Inflammatory macrophage treated with lipopolysaccharide for 1 hour (primary cell): ENCODE results near the gene ARHGAP36.

Source experiments
- DNase-seq, 2 donors: peaks; one replicate each; pipeline ENCODE4 v3.0.0-alpha.2; 2020 to 2022

ARHGAP36 gene

DNA sequence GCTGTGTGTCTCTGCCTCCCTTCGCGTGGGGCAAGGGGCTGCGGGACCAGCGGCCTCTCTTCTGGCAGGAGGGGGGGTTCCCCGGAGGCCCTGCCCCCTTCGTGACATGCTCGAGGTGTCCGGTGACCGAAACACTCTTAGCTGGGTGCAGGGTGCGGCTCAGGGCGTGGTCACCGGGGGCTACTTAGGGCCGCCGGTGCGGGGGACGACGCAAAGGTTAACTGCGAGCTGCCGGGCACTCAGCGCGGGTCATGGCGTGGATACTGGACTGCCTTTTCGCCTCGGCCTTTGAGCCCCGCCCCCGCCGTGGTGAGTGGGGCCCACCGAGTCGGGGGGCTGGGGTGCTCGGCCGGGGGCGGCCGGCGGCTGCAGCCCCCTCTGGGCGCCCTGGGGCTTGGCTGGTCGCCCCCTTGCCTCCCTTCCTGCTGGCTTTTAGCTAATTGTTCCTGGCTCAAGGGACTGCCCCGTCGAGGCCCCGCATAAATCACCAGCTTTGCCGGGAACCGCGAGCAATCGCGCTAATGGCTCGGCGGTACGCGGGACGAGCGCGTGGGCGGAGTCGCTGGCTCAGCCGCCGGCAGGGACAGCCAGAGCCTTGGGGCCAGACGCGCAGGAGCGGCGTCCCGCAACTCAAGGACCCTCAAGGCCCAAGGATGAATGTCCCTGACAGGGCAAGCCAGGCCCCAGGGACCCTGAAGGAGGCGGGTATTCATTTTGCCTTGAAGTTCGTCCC is at the start of gene ARHGAP36:
Gene ARHGAP36, plus strand, starts transcription at position 211 of the 733 bp plus-strand sequence. CDS start 23,320 bp downstream, outside the sequence.
- DNase-seq, result no peak

- no peak for DNase-seq
These were observed 48.0 kb upstream of the ARHGAP36 start for GRCh38 chrX:131010186-131010585.

DNA sequence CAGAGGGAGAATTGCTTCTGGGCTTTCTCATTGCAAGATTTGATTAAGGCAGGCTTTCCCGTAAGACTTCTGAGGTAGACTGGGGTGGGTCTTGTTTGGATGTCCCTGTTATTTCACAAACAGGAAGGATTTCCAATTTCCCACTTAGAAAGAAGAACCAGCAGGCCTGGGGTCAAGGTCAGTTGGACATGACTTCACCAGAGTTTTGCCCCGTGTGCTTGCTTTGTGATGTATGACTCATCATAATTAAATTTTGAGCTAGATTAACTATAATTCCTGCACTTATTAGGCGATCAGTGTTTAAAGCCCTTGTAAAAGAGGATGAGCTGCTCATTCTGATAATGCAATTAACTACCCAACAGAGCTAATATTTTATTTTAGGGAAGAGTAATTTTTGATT is 32.8 kb upstream of the ARHGAP36 start:
- no peak for DNase-seq

DNA sequence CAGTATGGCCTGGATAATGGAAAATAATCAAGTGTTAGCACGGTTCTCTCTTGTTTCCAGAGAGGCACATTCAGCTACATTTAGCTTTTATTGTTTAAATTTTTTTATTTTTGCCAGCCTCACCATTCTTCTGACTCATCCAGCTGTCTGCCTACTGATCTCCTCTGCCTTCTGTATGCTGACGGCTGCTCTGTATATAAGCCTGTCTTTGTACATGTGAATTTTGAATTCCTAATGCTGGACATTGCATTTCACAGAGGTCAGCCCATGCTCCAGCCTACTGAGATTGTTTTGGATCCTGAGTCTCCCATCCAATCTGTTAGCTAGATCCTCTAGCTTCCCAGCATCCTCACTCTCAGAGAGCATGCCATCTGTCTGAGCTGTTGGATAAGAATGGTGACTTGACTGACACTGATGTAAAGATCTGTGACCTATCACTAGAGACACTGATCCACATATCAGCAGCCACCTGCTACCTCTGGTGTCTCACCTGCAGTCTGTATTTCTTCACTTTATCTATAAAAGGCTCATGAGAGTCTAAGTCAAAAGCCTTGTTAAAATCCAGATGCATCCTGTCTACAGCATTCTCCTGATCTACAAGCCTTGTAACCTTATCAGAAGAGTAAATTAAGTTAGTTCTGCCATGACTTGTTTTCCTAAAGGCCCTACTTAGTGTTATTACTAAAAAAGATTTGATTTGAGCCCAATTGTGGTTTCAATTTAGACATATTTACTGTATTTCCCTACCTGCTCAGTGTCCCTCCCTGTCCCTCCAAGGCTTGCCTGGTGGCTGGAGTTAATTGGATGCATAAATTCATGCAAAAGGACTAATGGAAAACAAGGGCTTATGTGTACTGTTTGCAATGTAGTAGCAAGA is 25.6 kb upstream of the ARHGAP36 start:
- DNase-seq, result no peak

DNA sequence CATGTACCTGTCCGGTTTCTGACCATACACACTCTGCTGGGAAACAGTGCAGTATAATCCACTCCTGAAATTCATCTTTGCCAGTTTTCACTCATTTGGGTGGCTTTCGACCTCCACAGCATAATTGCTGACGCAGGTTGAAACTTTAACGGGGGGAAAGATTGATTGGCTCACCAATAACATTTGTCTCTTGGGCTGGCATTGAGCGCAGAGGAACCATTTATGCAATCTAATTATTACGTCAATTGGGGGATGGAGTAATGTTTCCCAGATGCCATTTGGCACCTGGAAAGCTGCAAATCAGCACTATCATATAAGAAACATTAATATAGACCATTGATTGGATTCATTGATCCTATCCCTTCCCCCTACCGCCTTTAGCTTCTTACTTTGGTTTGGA is 24.1 kb upstream of the ARHGAP36 start:
- no peak for DNase-seq

GRCh38 chrX:131040781-131041180 is 17.4 kb upstream of the ARHGAP36 start:
- no peak for DNase-seq

DNA sequence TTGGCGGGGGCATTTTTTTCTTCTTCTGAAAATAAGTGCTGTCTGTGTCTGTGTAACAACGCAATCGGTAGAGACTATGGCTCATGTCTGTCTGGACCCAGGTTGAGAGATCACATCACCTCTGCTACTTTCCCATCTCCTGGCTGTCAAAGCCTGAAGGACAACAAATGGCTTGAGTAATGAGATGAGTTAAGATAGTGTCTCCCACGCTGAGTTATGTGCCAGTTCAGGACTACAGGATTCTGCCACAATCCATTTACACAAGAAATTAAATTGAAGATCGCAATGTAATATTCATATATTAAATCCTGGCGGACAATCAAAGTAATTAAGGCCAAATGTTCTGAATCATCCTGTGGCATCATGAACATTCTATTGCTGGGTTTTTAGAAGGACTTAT is 16.5 kb upstream of the ARHGAP36 start:
- DNase-seq, result no peak

- no peak for DNase-seq
These were observed 12.4 kb upstream of the ARHGAP36 start for GRCh38 chrX:131045726-131046125.

DNA sequence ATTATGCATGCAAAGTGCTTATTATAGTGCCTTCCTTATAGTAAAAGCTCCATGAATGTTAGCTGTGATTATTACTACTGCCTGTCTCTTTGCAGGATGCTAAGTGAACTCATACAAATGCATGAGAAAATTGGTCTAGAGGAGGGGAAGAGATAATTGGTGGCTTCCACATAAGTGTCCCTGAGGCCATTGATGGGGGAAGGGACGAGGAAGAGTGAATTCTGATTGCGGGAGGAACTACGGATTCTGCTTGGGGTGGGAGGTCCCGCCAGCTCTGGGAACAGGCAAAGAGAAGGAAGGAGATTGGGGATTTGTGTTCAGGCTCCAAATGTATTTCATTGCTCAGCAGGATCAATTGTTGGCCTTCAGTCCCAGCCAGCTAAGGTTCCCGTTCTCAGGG is 11.6 kb upstream of the ARHGAP36 start:
- DNase-seq, result no peak

DNA sequence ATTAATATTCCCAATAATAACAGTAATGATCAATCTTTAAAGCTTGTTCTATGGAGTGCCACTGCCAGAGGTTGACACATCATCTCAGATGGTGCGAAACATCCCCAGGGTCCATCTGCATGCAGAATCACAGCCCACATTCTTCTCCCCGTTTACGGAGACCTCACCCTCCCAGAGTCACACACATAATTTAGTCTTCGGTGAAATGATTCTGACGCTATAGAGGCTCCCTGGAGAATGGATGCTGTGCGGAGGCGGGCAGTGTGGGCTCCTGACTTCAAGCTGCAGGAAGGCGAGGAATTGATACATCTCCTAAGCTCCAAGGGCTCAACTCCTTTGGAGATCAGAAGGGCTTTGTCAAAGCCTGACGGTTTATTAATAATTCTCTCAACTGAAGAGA is 11.0 kb upstream of the ARHGAP36 start:
- no peak for DNase-seq

DNA sequence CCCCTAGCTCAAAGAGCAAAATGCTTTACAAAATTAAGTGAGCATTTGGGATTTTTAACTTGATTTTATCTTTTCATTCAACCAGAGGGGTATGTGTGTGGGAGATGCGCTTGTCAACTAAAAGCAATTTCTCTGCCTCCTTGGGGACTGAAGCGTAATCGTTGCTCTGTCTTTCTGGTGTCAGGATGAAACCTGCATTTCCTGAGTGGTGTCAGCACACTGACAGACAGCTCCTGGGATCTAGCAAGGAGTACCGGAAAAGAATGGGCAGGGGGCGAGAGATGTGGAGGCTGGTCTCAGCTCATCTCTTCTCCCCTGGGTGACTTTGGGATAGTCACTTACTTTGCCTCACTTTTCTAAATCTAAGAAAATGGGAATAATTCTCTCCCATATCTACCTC is 5.1 kb upstream of the ARHGAP36 start:
- no peak for DNase-seq

- no peak for DNase-seq
These were observed 3.2 kb upstream of the ARHGAP36 start for GRCh38 chrX:131054906-131055305.

DNA sequence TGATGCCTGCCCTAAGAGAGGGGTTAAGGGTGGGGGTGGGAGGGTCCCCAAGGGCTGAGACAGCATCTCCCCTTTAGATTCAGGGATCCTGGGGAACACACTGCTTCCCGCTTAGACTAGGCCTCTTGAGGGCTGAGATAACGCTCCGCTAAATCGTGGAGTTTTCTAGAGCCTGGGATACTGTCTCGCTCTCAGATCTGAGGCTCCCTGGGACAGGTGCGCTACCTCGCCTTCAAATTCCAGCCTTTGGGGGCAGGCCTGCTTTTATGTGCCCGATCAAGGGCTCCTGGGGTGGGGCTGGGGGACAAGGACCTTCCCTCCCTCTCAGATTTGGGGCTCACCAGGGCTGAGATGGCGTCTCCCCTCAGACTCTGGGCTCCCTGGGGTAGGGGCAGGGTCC is 440 bp upstream of the ARHGAP36 start:
- DNase-seq, result no peak

DNA sequence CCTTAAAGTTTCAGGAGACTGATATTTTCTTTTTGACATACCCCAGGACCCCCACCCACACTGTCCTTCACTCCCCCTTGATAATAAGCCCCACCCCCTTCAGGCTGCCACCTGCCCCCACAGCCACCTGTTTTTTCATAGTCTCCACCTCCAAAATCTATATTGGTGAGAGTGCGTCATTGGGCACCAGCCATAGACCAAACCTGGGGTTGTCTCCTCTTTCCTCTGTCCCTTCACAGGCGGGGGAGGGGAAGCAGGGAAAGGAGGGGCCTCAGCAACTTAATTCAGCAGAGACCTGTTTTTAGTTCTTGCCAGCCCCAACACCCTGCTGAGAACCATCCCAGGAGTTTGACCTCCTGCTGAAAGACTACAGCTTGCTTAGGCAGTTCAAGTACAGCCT is 1.1 kb downstream of the ARHGAP36 start:
- DNase-seq, result no peak

DNA sequence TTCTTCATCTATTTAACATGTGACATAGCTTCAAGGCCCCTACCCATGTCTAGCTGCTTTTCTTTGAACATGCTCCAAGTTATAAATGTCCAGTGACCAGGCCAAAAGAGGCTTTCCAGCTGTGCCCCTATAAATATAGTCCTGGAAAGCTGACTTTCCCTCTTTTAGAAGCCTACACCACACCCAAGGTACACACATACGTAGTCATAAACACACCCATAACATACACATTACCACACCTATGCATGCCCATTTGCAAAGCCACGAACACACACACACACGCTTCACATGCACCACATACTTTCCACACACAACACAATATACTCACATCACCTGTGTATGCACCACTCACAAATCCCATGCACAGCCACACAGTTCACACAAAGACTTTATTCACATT is 2.0 kb downstream of the ARHGAP36 start:
- no peak for DNase-seq

- no peak for DNase-seq
These were observed 3.2 kb downstream of the ARHGAP36 start for GRCh38 chrX:131061306-131061705.

DNA sequence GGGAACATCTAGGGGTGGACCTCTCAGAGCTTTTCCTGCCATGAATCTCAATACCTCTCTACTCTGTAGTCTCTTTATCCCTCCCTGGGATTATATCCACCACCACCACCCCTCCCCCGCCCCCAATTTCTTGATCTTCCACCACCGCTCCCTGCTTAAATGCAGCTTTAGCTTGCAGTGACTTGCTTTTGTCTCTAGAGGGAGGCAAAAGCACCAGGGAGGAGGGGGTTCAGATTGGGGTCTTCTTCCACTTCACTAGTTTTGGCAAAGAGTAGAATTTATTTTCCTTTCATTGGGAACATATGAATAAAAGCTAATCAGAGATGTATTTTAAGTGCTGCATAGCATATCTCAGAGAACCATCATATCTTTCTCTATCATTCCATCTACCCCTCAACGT is 5.5 kb downstream of the ARHGAP36 start:
- DNase-seq, result no peak

GRCh38 chrX:131066237-131066636 is 8.1 kb downstream of the ARHGAP36 start:
- DNase-seq, result no peak

- no peak for DNase-seq
These were observed 9.1 kb downstream of the ARHGAP36 start for GRCh38 chrX:131067216-131067615.

DNA sequence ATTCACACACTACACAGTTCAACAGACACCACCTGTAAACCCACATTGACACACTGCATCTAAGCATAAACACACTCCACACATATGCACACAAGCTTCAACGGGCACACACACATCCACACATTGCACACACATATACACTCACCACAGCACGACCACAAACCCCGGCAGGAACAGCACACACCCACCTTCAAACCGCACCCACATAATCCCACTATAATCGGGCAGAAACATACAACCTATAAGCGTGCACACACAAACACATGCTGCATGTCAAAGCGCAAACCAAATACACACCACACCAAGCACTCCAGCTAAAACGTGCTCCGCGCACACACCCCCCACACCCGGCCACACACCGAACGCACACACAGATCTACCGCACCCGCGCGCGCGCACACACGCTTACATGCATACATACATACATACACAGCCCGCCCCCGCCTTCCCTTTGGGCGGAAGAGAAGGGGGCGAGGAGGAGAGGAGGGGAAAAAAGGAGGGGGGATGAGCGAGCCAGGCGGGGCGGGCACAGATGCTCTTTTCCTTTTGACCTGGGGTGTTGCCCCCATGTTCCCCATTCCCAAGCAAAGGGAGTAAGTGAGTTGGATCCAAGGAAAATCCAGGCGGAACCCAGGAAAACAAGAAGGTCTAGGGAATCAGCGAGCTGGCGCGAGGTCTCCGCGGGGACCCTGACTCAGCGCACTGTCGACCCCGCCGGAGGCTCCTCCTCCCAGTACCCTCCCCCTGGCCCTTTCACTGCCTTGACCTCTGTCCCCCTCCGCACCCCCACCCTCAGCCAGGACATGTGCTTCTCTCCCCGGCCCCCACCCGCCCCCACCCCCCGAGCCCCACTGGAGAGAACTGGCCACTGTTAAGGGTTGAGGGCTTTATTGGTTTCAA is 9.9 kb downstream of the ARHGAP36 start:
- no peak for DNase-seq

DNA sequence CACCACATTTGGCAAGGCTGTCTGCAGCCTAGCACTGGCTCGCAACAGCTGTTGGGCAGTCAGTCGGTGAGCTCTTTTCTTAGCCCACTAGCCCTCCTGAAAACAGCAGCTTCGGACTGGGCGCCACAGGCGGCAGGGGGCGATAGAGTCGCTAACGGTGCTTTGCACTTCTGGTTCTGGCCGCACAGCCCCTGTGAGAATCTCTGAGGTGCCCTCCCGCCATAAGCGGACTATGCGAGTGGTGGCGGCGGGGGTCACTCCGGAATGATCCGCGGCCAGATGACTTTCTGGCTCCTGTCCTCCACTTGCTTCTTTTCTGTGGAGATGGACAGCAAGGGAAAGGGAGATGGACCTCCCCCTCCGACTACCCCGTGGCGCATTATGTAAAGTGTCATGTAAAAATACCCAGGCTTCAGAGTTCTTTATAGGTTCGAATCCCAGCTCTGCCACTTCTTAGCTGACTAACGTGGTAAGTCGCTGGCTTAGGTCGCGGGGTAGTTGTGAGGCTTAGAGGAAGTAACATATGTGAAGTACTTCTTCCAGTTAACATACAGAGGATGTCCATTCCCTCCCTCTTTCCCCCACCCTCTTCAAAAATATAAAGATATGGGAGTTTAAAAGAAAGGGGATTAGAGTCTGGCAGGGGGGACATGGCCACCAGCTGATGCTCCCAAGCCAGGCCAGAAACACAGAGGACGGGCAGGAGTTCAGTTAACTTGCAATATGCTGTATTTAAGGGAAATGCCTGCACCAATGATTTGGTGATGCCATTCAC is 11.0 kb downstream of the ARHGAP36 start:
- no peak for DNase-seq

DNA sequence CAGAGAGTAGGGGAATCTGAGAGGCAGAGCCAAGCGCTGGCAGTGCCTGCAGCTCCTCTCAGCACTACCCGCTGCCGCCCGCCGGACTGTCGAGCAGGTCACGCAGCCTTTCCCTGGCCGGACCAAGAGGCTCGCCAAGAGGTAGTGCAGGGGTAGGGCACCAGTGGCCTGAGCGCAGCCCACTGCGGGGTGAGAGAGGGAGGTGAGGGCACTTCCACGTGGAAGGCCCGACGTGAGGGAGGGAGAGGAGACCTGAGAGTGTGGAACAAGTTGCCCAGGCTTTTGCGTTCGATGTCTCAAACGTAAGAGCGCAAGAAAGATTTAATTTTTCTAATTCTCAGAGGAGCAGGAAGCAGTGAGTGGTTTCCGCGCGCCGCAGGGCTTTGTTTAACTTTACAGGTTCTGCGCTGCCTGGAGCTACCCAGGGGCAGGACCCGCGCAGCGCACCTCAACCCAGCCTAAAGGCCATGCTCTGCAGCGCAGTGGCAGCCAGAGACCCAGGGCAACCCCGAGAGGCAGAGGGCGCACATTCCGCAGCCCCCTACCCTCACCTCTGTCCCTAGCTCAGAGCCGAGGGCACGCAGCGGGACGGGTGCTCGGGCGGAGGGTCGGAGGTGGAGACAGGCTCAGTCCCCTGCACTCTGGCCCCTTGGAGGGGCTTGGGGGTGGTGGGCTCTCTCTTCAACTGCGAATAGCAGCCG is 14.9 kb downstream of the ARHGAP36 start:
- no peak for DNase-seq
